ENCODE measurements around the gene ZNF557. TPM values are rescaled to one million over a fixed set of nuclear protein-coding genes. Genes with fewer than 3 reads are reported as not detected.

The ZNF557 gene
- 16.9 and 21.4 TPM in 2 replicates for total RNA-seq

GRCh38 chr19:7069042-7069903 lies at the start of gene ZNF557:
Gene ZNF557 (plus strand): TSS chr19:7069703. CDS start chr19:7075075, 5,372 bp downstream.

DNA sequence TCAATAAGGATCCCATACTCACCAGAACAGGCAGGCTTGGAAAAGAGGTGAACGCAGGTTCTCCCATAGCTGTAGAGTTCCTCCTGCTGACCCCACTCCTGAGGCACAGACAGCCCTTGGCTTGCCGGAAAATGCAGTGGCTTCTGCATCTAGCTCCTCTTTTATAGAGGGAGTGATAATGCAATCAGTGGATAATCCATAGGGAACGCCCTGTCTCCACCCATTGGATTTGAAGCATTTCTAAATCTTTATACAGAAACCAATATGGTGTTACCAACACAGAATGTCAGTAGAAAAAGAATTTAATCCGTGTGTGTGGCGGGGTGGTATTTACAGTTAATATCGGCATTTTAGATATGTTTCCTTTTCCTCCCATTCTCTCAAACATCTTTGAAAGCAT lies 48.2 kb upstream of the ZNF557 start, which contains the start of gene MBD3L2B:
TSS of gene MBD3L2B (minus strand) at position 101 of the 400 bp plus-strand sequence. CDS start at position 67, 34 bp downstream.

GRCh38 chr19:7030278-7030677 lies 39.2 kb upstream of the ZNF557 start, which contains the start of gene MBD3L5:
Gene MBD3L5 (plus strand): TSS chr19:7030578. CDS start chr19:7030612, 34 bp downstream.

DNA sequence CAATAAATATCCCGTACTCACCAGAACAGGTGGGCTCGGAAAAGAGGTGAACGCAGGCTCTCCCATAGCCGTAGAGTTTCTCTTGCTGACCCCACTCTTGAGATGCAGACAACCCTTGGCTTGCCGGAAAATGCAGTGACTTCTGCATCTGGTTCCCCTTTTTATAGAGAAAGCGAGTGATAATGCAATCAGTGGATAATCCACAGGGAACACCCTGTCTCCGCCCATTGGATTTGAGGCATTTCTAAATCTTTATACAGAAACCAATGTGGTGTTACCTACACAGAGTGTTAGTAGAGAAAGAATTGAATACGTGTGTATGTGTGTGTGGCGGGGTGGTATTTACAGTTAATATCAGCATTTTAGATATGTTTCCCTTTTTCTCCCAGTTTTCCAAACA lies 29.4 kb upstream of the ZNF557 start, which contains the start of gene MBD3L4:
TSS of gene MBD3L4 (minus strand) at position 101 of the 400 bp plus-strand sequence. CDS start at position 66, 35 bp downstream.

DNA sequence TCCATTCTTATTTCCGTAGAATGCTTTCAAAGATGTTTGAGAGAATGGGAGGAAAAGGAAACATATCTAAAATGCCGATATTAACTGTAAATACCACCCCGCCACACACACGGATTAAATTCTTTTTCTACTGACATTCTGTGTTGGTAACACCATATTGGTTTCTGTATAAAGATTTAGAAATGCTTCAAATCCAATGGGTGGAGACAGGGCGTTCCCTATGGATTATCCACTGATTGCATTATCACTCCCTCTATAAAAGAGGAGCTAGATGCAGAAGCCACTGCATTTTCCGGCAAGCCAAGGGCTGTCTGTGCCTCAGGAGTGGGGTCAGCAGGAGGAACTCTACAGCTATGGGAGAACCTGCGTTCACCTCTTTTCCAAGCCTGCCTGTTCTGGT lies 20.5 kb upstream of the ZNF557 start, which contains the start of gene MBD3L2:
TSS of gene MBD3L2 (plus strand) at position 301 of the 400 bp plus-strand sequence. CDS start at position 354, 53 bp downstream.

GRCh38 chr19:7058576-7058975 lies 10.9 kb upstream of the ZNF557 start, which contains the start of gene MBD3L3:
Gene MBD3L3 (minus strand): TSS chr19:7058676. CDS start chr19:7058605, 71 bp downstream.

Other genes starting within 250 kb of the ZNF557 start
- gene ADGRE1, start 182.1 kb upstream of the ZNF557 start, total RNA-seq = not detected in 2 replicates
- not detected in 2 replicates for gene MBD3L2B, start 48.3 kb upstream of the ZNF557 start, total RNA-seq
- not detected in 2 replicates for gene MBD3L5, start 39.1 kb upstream of the ZNF557 start, total RNA-seq
- not detected in 2 replicates for gene MBD3L4, start 29.5 kb upstream of the ZNF557 start, total RNA-seq
- not detected in 2 replicates for gene MBD3L2, start 20.4 kb upstream of the ZNF557 start, total RNA-seq
- not detected in 2 replicates for gene MBD3L3, start 11.0 kb upstream of the ZNF557 start, total RNA-seq
- gene INSR, start 224.7 kb downstream of the ZNF557 start, total RNA-seq = 21.6 and 50.0 TPM in 2 replicates